ENCODE data around the gene C7orf57. TPM values are rescaled to one million over a fixed set of nuclear protein-coding genes. Genes with fewer than 3 reads are reported as not detected.

Gene C7orf57
- total RNA-seq, 1 experiment from 2014 or later = 0.33 TPM

- no TSS peak for BruUV-seq (replicated peaks)
- intact Hi-C loops (cut with micrococcal nuclease; ENCODE audit: unreplicated experiment) = no loop called here
- Mint-ChIP-seq H3K36me3 (ENCODE audit: insufficient read depth, unreplicated experiment) (peaks cover 15% of the 10 kb centered on the region), H3K9me3 (ENCODE audit: low read depth, unreplicated experiment) (peaks cover 3% of the 10 kb centered on the region), H3K27ac (ENCODE audit: unreplicated experiment) (peak overlapping the region; percentile 74), H3K4me1 (ENCODE audit: low read depth, unreplicated experiment) (peaks cover 67% of the 10 kb centered on the region), H3K27me3 (ENCODE audit: unreplicated experiment) (no peaks in the 10 kb centered on the region), H3K4me3 (ENCODE audit: low read depth, unreplicated experiment) (peak overlapping the region; percentile 5)
- DNase-seq = no peak
- TF ChIP-seq CTCF (IDR thresholded peaks at IDR 0.05; ENCODE audit: unreplicated experiment) = no peak
- CTCF ChIA-PET = interaction anchor here (1.9 to 4.6 kb wide), 2 partner anchors 91 to 115 kb away, joined by 4 to 13 read pairs; no protein-coding TSS in a partner anchor
Observed at GRCh38 chr7:48083114-48083830, 47.9 kb downstream of the C7orf57 start.

GRCh38 chr7:48084727-48085432 lies 49.5 kb downstream of the C7orf57 start:
- Mint-ChIP-seq H3K27ac (ENCODE audit: unreplicated experiment) (peak overlapping the region; percentile 81), H3K9me3 (ENCODE audit: low read depth, unreplicated experiment) (no peaks in the 10 kb centered on the region), H3K4me3 (ENCODE audit: low read depth, unreplicated experiment) (peak overlapping the region; percentile 25), H3K4me1 (ENCODE audit: low read depth, unreplicated experiment) (peaks cover 60% of the 10 kb centered on the region), H3K36me3 (ENCODE audit: insufficient read depth, unreplicated experiment) (peaks cover 31% of the 10 kb centered on the region), H3K27me3 (ENCODE audit: unreplicated experiment) (no peaks in the 10 kb centered on the region)
- TF ChIP-seq CTCF (IDR thresholded peaks at IDR 0.05; ENCODE audit: unreplicated experiment) = no peak
- intact Hi-C loops (cut with micrococcal nuclease; ENCODE audit: unreplicated experiment) = no loop called here
- CTCF ChIA-PET = interaction anchor here (0.6 to 4.6 kb wide), 4 partner anchors 70 to 119 kb away, joined by 3 to 13 read pairs (median 4); no protein-coding TSS in a partner anchor
- BruUV-seq (replicated peaks) = no TSS peak
- peak; percentile 87 for DNase-seq

GRCh38 chr7:48085433-48085791 lies 50.1 kb downstream of the C7orf57 start:
- H3K27me3 Mint-ChIP-seq (ENCODE audit: unreplicated experiment) = no peaks in the 10 kb centered on the region
- CTCF ChIA-PET = interaction anchor here (1.5 to 4.6 kb wide), 2 partner anchors 69 to 93 kb away, joined by 3 to 13 read pairs; no protein-coding TSS in a partner anchor
- H3K27ac Mint-ChIP-seq (ENCODE audit: unreplicated experiment) = peak overlapping the region; percentile 81
- no TSS peak for BruUV-seq (replicated peaks)
- intact Hi-C loops (cut with micrococcal nuclease; ENCODE audit: unreplicated experiment) = no loop called here
- H3K4me1 Mint-ChIP-seq (ENCODE audit: low read depth, unreplicated experiment) = peaks cover 62% of the 10 kb centered on the region
- no peak for TF ChIP-seq CTCF (IDR thresholded peaks at IDR 0.05; ENCODE audit: unreplicated experiment)
- DNase-seq = no peak
- peak overlapping the region; percentile 25 for H3K4me3 Mint-ChIP-seq (ENCODE audit: low read depth, unreplicated experiment)
- H3K36me3 Mint-ChIP-seq (ENCODE audit: insufficient read depth, unreplicated experiment) = peaks cover 36% of the 10 kb centered on the region
- H3K9me3 Mint-ChIP-seq (ENCODE audit: low read depth, unreplicated experiment) = no peaks in the 10 kb centered on the region

- peaks cover 67% of the 10 kb centered on the region for H3K4me1 Mint-ChIP-seq (ENCODE audit: low read depth, unreplicated experiment)
- CTCF ChIA-PET = interaction anchor here (4.6 kb wide), 1 partner anchor 94 kb away, joined by 13 read pairs; no protein-coding TSS in a partner anchor
Observed at GRCh38 chr7:48085942-48086341, 50.6 kb downstream of the C7orf57 start.

More at GRCh38 chr7:48085942-48086341, 50.6 kb downstream of the C7orf57 start:
- Mint-ChIP-seq H3K27me3 (ENCODE audit: unreplicated experiment) (no peaks in the 10 kb centered on the region), H3K27ac (ENCODE audit: unreplicated experiment) (peak overlapping the region; percentile 81), H3K9me3 (ENCODE audit: low read depth, unreplicated experiment) (no peaks in the 10 kb centered on the region), H3K36me3 (ENCODE audit: insufficient read depth, unreplicated experiment) (peaks cover 41% of the 10 kb centered on the region), H3K4me3 (ENCODE audit: low read depth, unreplicated experiment) (no peak overlapping the region)
- BruUV-seq (replicated peaks) = no TSS peak
- no peak for DNase-seq
- no peak for TF ChIP-seq CTCF (IDR thresholded peaks at IDR 0.05; ENCODE audit: unreplicated experiment)
- intact Hi-C loops (cut with micrococcal nuclease; ENCODE audit: unreplicated experiment) = loop anchor here (2.0 kb wide), 1 partner anchor 33 kb away; no protein-coding TSS in a partner anchor

All from Calu3 (cell line).